K562 (cell line): ENCODE data around the gene UBE2O. TPM values are rescaled to one million over a fixed set of nuclear protein-coding genes. Genes with fewer than 3 reads are reported as not detected.
"Not testable (repeated sequence)": the region's sequence is repeated elsewhere in the genome, so short reads cannot be mapped to it uniquely, and the experiment has no call there.

Source experiments
- ATAC-seq: fragments of 200-7000 bp; cut with Tn5 transposase; 3 replicates; pipeline ENCODE4 v1.9.1; 2020; ENCODE audit warnings: moderate library complexity
- BruUV-seq: library from RNA; stranded (reverse); fragments of 400-500 nt; replicated peaks from 2 replicates; lab custom pipeline; 2021; lab: Mats Ljungman, UMichigan
- CTCF ChIA-PET: fragments of 300-600 bp; formaldehyde crosslinking; extraction: SDS; loops from one replicate; lab custom pipeline; 2021; ENCODE audit warnings: low intra/inter-chr PET ratio; lab: Yijun Ruan, JAX
- POLR2A ChIA-PET: fragments of 300-600, 350-650 bp; sonication (Branson Sonifier 250); formaldehyde crosslinking; extraction: SDS; loops from one replicate; lab custom pipeline; 2021; ENCODE audit warnings: antibody characterized with exemption, inconsistent platforms; lab: Yijun Ruan, JAX
- DNase-seq, 4 experiments: peaks; one replicate each; pipeline versions ENCODE4 v3.0.0 to v3.0.0-alpha.2; 2011 to 2018; ENCODE audit warnings: low spot score in 3 of 4, mixed read lengths in 3 of 4; ENCODE audit errors: extremely low read depth in 1 of 4
- FAIRE-seq: peaks from 2 replicates; lab custom pipeline; 2011; peaks lifted over from hg19 to GRCh38; lab: Jason Lieb, UNC
- H2AFZ ChIP-seq: 2 replicates; pipeline ENCODE4 v1.6.0; 2011; ENCODE audit warnings: low read depth, low read length, control low read depth, inconsistent platforms
- H3K27ac ChIP-seq: fragments of 200-600 bp; 3 replicates; pipeline ENCODE4 v1.8.0; 2011; ENCODE audit warnings: low read depth, mild to moderate bottlenecking, control low read depth, inconsistent platforms, low read length, moderate library complexity, mixed read lengths; ENCODE audit errors: extremely low read depth
- H3K27me3 ChIP-seq, 2 experiments: fragments of 300-600 bp in 1 of 2; 2 replicates in 1 of 2; 3 replicates in 1 of 2; pipeline versions ENCODE4 v1.6.0 to v1.8.0; 2011; ENCODE audit warnings: inconsistent platforms in 2 of 2, low read length in 2 of 2, mild to moderate bottlenecking in 1 of 2, mixed read lengths in 1 of 2, moderate library complexity in 1 of 2; ENCODE audit not compliant: control insufficient read depth in 2 of 2, insufficient read depth in 2 of 2
- H3K36me3 ChIP-seq: fragments of 300-600 bp; 3 replicates; pipeline ENCODE4 v1.8.0; 2011; ENCODE audit warnings: mild to moderate bottlenecking, low read length, inconsistent platforms; ENCODE audit not compliant: control insufficient read depth, insufficient read depth
- H3K4me1 ChIP-seq, 2 experiments: fragments of 200-600 bp in 1 of 2; replicated peaks in 1 of 2; 2 replicates in 1 of 2; 3 replicates in 1 of 2; pipeline versions ENCODE4 v1.5.1 to v1.8.0; 2011; ENCODE audit warnings: inconsistent platforms in 2 of 2, low read length in 2 of 2, mild to moderate bottlenecking in 1 of 2, mixed read lengths in 1 of 2, moderate library complexity in 1 of 2; ENCODE audit not compliant: control insufficient read depth in 2 of 2, insufficient read depth in 2 of 2
- H3K4me2 ChIP-seq: 2 replicates; pipeline ENCODE4 v1.6.1; 2011; ENCODE audit warnings: low read length, control low read depth, inconsistent platforms, mixed read lengths; ENCODE audit not compliant: insufficient read depth
- H3K4me3 ChIP-seq: fragments of 200-600 bp; sonication (generic), shearing (Covaris generic); 2 replicates; pipeline ENCODE4 v1.5.1; 2016; ENCODE audit warnings: control low read depth, inconsistent platforms
- H3K79me2 ChIP-seq: fragments of 200-600 bp; 3 replicates; pipeline ENCODE4 v1.8.0; 2011; ENCODE audit warnings: low read length, inconsistent platforms; ENCODE audit not compliant: control insufficient read depth, insufficient read depth
- H3K9ac ChIP-seq, 2 experiments: 2 replicates each; pipeline versions ENCODE4 v1.6.0 to v1.6.1; 2011; ENCODE audit warnings: low read depth in 2 of 2, low read length in 2 of 2, control low read depth in 1 of 2, inconsistent platforms in 1 of 2, mild to moderate bottlenecking in 1 of 2, mixed read lengths in 1 of 2; ENCODE audit not compliant: insufficient read depth in 1 of 2
- H3K9me1 ChIP-seq: one replicate; pipeline ENCODE4 v1.6.0; 2011; ENCODE audit warnings: inconsistent platforms, mild to moderate bottlenecking, low read length, moderate library complexity; ENCODE audit not compliant: control insufficient read depth, insufficient read depth
- H3K9me3 ChIP-seq: replicated peaks from 2 replicates; pipeline ENCODE4 v1.5.1; 2011; ENCODE audit warnings: low read depth, low read length, inconsistent platforms; ENCODE audit not compliant: control insufficient read depth, insufficient read depth
- H4K20me1 ChIP-seq: replicated peaks from 2 replicates; pipeline ENCODE4 v1.6.1; 2011; ENCODE audit warnings: low read length, inconsistent platforms, mixed read lengths; ENCODE audit not compliant: control insufficient read depth, insufficient read depth
- CEBPB ChIP-seq: fragments of 450-650 bp; IDR thresholded peaks from 2 replicates; pipeline ENCODE4 v1.6.1; 2016; ENCODE audit warnings: missing genetic modification characterization, missing compliant biosample characterization
- WGBS: fragments of 100-300 bp; shearing (Covaris generic); methylation state at CpG from one replicate; pipeline ENCODE4 v1.1.6; 2016; ENCODE audit warnings: low coverage, mixed read lengths; ENCODE audit not compliant: insufficient coverage; ENCODE audit errors: missing lambda C conversion rate; 5-methylcytosine and 5-hydroxymethylcytosine counted together
- in situ Hi-C: fragments of 300-500 bp; cut with MboI; formaldehyde crosslinking; loops from 4 replicates; pipeline ENCODE4 v1.15.0; 2018; ENCODE audit warnings: inconsistent platforms, mixed read lengths
- intact Hi-C: fragments of 100-400 bp; cut with micrococcal nuclease; formaldehyde crosslinking; loops from 2 replicates; pipeline ENCODE4 v1.14.2; 2022
- polyA plus RNA-seq, 8 experiments: library from polyadenylated mRNA; depleted of rRNA in 4 of 8; stranded (reverse) in 5 of 8; unstranded in 3 of 8; fragments of >200 nt; fragmentation: Nextera tagmentation in 2 of 8; fragmentation: Illumina TruSeq in 1 of 8; extraction: Ambion mirVana in 2 of 8; extraction: Trizol in 1 of 8; gene quantifications; 2 replicates each; pipeline versions ENCODE4 v1.2.1 to v1.2.3, GENCODE V29; 2011 to 2014; ENCODE audit warnings: inconsistent platforms in 1 of 8, missing spikeins in 1 of 8
- total RNA-seq, 7 experiments: library from RNA; depleted of rRNA in 6 of 7; stranded (reverse); fragments of >200 nt in 6 of 7; fragmentation: Illumina TruSeq in 2 of 7; extraction: Trizol in 2 of 7; gene quantifications; 2 replicates each; pipeline versions ENCODE4 v1.2.1 to v1.2.3, GENCODE V29; 2011 to 2021; ENCODE audit warnings: low replicate concordance in 1 of 7
- TF ChIP-seq, protein P1 (sequence below): IDR thresholded peaks from 3 replicates; pipeline ENCODE4 v1.6.1; 2011; ENCODE audit warnings: borderline replicate concordance, mild to moderate bottlenecking; ENCODE audit not compliant: insufficient read length, insufficient read depth

The UBE2O gene
- total and polyA plus RNA-seq, 9 of the 15 experiments (the other 6 are each of a cell fraction or from before 2014, with no cell fraction given) = 1.6 to 39.7 (median 13.3) TPM

DNA sequence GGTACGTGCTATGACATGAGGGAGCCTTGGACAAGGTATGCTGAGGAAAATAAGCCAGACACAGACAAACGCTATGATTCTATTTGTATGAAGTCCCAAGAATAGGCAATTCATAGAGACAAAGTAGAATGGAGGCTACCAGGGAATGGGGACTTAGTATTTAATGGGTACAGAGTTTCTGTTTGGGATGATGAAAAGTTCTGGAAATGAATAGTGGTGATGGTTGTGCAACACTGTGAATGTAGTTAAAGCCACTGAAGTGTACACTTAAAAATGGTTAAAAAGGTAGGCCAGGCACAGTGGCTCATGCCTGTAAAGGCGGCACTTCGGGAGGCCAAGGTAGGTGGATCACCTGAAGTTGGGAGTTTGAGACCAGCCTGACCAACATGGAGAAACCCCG lies 102.5 kb downstream of the UBE2O start:
- Histone ChIP-seq H3K4me1 (peaks cover 22 to 36% of the 10 kb centered on the region in 2 experiments; a peak in 4 of 5 replicates), H3K27me3 (no peaks in the 10 kb centered on the region), H3K27ac (no peak overlapping the region), H3K9me3 (no peaks in the 10 kb centered on the region; the same call in 1 of the 2 replicates), H3K9me1 (no peaks in the 10 kb centered on the region), H2AFZ (no peak overlapping the region), H3K79me2 (peaks cover 22% of the 10 kb centered on the region), H3K9ac (no peak overlapping the region), H4K20me1 (no peaks in the 10 kb centered on the region), H3K4me3 (no peak overlapping the region), H3K4me2 (no peak overlapping the region), H3K36me3 (peaks cover 22% of the 10 kb centered on the region)
- CTCF ChIA-PET = no interaction called here
- 0 out of 2 replicates have a peak, but pooled peaks have one; percentile 32 for TF ChIP-seq CEBPB
- TF ChIP-seq, protein P1, sequence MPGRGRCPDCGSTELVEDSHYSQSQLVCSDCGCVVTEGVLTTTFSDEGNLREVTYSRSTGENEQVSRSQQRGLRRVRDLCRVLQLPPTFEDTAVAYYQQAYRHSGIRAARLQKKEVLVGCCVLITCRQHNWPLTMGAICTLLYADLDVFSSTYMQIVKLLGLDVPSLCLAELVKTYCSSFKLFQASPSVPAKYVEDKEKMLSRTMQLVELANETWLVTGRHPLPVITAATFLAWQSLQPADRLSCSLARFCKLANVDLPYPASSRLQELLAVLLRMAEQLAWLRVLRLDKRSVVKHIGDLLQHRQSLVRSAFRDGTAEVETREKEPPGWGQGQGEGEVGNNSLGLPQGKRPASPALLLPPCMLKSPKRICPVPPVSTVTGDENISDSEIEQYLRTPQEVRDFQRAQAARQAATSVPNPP = no peak
- DNase-seq = no peak
- in situ Hi-C loops (no loop called here), intact Hi-C loops (no loop called here)
- FAIRE-seq = no peak
- no peak for ATAC-seq
- no TSS peak for BruUV-seq
- POLR2A ChIA-PET = interaction anchor here (0.7 kb wide), 1 partner anchor 335 kb away, joined by 3 read pairs; no protein-coding TSS in a partner anchor
- WGBS = 98% methylated on average over 5 of the region's 5 CpGs

DNA sequence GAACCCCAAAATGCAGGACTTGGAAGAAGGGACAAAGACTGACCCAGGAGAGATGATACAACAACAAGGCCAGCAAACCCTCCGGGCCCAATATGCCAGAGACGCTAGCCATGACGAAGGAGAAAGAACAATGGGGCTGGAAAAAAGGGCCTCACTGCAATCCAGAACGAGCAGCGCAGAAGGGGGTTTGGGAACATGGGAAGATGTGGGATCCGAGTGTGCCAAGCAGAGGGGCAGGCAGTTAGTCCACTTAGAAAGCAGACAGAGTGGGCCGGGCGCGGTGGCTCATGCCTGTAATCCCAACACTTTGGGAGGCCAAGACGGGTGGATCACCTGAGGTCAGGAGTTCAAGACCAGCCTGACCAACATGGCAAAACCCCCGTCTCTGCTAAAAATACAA lies 106.0 kb downstream of the UBE2O start:
- H3K4me2 ChIP-seq, H3K4me3 ChIP-seq, H4K20me1 ChIP-seq, H3K9me3 ChIP-seq, POLR2A ChIA-PET, H3K9ac ChIP-seq, DNase-seq, H3K27me3 ChIP-seq, H2AFZ ChIP-seq, ATAC-seq, H3K27ac ChIP-seq, in situ Hi-C loops, FAIRE-seq, H3K79me2 ChIP-seq, BruUV-seq, H3K9me1 ChIP-seq, intact Hi-C loops: not testable (repeated sequence)
- 98% methylated on average over 7 of the region's 11 CpGs for WGBS
- H3K4me1 ChIP-seq = peaks cover 7 to 17% of the 10 kb centered on the region in 2 experiments; a peak in 4 of 5 replicates
- peaks cover 44% of the 10 kb centered on the region for H3K36me3 ChIP-seq
- CTCF ChIA-PET = interaction anchor here (0.6 kb wide), 1 partner anchor 12 kb away, joined by 4 read pairs; no protein-coding TSS in a partner anchor
